ENCODE results near the gene BRSK2.

BRSK2 gene

DNA sequence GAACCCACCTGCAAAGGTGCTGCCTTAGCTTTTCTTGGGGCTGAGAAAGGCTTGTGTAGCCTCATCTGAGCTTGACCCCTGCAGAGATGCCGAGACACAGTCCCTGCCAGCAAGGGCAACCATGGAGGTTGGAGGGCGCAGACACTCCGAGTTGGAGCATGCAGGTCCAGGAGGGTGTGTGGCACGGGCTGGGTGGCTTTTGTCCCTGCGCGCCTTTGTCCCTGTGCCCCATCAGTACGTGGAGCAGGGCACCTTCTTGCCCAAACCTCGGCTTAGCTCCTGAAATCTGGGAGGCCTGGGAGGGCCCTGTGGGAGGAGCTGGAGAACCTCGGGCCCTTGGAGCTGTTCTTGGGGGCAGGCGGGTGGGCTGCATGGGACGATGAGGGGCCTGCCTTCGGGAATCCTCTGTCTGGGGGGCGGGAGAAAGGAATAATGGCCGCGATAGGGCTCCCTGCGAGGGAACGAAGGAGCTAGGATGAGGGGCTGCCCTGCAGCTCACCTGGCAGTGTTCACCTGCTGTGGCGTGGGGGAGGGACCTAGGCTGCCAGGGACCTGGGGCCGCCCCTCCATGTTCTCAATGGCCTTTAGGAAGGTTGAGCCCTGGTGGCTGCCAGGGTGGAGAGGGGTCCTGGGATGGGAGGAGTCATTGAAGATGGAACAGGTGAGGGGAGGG lies 3.4 kb downstream of the BRSK2 start:
- no peak overlapping the region for H3K4me3 ChIP-seq (ENCODE audit: low read length)
- TF ChIP-seq, protein P1, sequence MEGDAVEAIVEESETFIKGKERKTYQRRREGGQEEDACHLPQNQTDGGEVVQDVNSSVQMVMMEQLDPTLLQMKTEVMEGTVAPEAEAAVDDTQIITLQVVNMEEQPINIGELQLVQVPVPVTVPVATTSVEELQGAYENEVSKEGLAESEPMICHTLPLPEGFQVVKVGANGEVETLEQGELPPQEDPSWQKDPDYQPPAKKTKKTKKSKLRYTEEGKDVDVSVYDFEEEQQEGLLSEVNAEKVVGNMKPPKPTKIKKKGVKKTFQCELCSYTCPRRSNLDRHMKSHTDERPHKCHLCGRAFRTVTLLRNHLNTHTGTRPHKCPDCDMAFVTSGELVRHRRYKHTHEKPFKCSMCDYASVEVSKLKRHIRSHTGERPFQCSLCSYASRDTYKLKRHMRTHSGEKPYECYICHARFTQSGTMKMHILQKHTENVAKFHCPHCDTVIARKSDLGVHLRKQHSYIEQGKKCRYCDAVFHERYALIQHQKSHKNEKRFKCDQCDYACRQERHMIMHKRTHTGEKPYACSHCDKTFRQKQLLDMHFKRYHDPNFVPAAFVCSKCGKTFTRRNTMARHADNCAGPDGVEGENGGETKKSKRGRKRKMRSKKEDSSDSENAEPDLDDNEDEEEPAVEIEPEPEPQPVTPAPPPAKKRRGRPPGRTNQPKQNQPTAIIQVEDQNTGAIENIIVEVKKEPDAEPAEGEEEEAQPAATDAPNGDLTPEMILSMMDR (conservative IDR thresholded peaks at IDR 0.05; ENCODE audit: low read length) = no peak
- DNase-seq (ENCODE audit: low read depth) = no peak

DNA sequence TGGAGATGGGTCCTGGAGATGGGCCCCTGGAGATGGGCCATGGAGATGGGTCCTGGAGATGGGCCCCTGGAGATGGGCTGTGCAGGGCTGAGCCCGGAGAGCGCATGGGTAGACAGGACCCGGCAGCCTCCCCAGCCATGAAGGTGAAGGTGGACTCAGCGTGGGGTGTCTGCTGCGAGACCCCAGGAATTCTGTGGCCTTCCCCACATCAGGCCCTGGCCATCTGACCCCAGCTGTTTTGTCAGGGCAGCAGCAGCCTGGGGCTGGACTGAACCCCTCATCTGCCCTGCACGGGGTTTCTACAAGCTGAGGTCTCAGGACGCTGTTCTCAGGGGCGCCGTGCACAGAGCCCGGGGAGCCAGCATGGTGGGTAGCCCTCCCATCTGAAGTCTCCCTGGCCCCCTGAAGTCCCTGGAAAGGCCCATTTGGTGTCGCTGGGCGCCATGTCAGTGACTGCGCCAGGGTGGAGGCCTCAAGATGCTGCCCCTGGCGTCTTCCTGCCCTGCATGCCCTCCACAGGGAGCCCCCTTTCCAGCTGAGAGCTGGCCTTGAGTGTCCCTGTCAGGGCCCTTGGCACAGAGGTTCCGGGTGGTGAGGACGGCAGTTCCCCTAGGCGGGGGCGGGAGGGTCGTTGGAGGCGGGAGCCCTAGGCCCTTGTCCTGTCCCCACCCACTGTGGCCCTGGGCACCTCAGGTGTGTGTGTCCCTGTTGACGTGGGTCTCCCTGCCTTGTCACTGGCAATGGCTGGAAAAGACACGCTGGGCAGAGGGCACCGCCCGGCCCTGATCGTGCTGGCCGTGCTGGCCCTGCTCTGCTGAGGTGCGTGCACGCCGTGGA lies 5.4 kb downstream of the BRSK2 start:
- no peak overlapping the region for H3K4me3 ChIP-seq (ENCODE audit: low read length)
- DNase-seq (ENCODE audit: low read depth) = no peak

DNA sequence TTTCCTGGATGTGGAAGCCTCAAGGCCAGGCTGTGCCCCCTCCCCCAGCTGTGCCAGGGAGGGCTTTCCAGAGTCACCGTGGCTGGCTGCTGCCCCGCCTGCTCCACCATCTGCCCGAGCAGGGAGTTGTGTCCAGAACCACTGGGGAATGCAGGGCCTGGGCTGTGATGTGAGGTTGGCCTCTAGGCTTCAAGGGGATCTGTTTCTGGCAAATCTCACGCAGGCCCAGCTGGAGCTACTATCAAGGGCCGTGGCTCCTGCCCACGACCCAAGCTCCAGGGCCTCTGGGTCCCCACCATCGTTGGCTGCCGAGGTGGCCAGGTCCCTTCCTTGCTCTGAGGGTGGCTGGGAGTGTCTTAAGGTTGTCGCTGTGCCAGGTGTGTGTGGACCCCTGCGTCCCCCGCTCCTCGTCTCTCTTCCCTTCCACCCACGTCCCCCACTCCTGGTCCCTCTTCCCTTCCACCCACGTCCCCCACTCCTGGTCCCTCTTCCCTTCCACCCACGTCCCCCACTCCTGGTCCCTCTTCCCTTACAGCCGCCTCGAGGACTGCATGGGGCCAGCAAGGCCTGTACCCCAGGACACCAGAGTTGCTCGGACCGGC lies 6.1 kb downstream of the BRSK2 start:
- DNase-seq (ENCODE audit: low read depth) = no peak
- H3K4me3 ChIP-seq (ENCODE audit: low read length) = no peak overlapping the region
- TF ChIP-seq, protein P1 (conservative IDR thresholded peaks at IDR 0.05; ENCODE audit: low read length) = no peak

More for the DNA sequence above, 5.4 kb downstream of the BRSK2 start:
- TF ChIP-seq, protein P1 (conservative IDR thresholded peaks at IDR 0.05; ENCODE audit: low read length) = no peak

DNA sequence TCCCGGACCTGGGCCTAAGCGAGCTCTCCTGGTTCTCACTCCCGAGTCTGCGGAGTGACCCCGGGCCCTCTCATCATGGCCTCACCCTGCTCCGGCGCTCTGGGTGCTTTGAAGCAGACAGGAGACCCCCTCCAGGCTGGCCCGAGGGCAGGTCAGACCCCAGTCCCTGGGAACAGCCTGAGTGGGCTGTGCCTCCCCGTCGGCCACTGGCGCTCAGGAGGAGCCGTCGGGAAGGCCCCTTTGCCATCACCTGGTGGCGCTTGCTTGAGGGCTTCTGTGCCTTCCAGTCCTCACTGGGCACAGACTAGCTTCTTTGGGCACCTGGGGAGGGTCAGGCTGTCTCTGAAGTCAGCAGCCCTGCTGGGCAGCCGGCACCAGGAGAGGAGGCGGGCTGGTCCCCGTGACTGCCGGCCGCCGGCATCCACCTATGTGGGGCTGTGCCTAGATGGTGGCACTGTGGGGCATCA lies 6.7 kb downstream of the BRSK2 start:
- TF ChIP-seq, protein P1 (conservative IDR thresholded peaks at IDR 0.05; ENCODE audit: low read length) = no peak
- no peak for DNase-seq (ENCODE audit: low read depth)
- no peak overlapping the region for H3K4me3 ChIP-seq (ENCODE audit: low read length)

DNA sequence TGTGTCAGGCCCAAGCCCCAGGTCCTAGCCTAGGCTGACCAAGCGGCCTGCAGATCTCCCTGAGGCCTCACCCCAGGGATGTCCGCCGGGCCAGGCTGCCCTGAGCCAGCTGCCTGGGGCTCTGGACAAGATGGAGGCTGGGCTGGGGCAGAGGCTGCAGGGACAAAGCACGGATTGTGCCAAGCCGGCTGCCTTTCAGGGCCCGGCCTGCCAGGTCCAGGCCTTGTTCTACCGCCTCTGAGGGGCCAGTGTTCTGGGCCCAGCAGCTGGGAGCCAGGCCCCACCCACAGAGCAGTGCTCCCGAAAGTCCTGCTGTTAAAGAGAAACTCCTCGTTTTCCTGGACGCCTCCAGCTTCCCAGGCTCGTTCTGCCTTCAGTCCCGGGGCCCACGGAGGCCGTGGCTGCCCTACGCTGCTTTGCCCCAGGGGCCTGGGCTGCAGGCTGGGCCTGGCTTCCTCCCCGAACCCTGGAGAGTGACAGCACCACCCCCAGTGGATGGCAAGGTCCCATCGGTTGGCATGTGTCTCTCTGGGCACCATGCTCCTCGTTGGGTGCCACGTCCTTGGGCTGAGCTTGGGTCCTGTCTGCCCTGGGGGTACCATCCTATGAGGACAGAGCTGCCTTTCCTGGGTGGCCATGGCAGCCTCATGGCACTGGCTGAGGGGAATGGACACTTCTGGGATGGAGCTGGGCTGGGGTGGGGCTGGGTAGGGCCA lies 7.6 kb downstream of the BRSK2 start:
- TF ChIP-seq, protein P1 (conservative IDR thresholded peaks at IDR 0.05; ENCODE audit: low read length) = no peak
- H3K4me3 ChIP-seq (ENCODE audit: low read length) = no peak overlapping the region
- no peak for DNase-seq (ENCODE audit: low read depth)

DNA sequence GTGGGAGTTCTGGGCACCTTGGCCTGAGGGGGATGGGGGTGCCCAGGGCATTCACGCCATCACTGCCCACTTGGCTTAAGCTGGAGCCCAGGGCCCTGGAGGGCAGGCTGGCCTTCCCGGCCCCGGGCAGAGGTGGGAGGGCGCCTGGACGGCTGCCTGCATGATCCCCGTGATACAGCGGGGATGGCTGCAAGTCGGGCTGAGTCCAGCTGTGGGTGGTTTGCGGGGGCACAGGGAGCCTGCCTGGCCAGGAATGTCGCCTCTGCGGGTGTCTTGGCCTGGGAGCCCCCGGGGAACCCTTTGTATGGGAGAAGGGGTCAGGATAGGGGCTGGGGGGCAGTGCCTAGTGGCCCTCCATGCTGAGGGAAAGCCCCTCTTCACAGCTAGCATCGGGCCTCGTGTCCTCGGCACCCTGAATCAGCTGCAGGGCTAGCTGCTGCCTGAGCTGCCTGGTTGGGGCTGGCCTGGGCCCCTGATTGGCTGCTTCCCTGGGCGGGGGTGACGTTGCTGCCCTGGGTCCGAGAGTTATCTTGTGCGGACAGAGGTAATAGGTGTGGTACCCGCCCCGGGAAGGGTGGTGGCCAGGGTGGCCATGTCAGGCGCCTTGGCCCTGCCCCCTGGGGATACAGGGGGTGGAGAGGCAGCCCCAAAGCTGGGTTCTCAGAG lies 8.3 kb downstream of the BRSK2 start:
- DNase-seq (ENCODE audit: low read depth) = no peak
- TF ChIP-seq, protein P1 (conservative IDR thresholded peaks at IDR 0.05; ENCODE audit: low read length) = no peak
- no peak overlapping the region for H3K4me3 ChIP-seq (ENCODE audit: low read length)

Measured in AG10803 (cell line).